ENCODE results near the gene GALNT1. TPM values are rescaled to one million over a fixed set of nuclear protein-coding genes. Genes with fewer than 3 reads are reported as not detected.

Gene GALNT1
- total and polyA plus RNA-seq, 2 of the 4 experiments (the other 2 are of a cell fraction) = 24.9 to 43.9 TPM

DNA sequence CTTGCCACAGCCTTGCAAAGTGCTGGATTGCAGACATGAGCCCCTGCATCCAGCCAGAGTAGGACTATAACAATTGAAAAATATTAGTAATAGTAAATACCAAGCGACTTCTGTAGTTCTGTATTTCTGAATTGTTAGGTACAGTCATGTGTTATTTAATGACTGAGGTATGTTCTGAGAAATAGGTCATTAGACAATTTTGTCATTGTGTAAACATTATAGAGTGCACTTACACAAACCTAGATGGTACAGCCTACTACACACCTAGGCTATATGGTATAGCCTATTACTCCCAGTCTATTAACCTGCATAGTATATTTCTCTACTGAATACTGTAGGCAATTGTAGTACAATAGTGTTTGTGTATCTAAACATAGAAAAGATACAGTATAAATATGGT is 92.1 kb downstream of the GALNT1 start:
- H2BK120ac ChIP-seq (ENCODE audit: low read depth, low read length) = no peak overlapping the region
- CTCF ChIA-PET = no interaction called here
- H2AK9ac ChIP-seq (replicated peaks; ENCODE audit: low read depth, low read length, poor library complexity) = no peak overlapping the region
- dilution Hi-C loops (cut with HindIII; ENCODE audit: low sequenced_read_pairs, unreplicated experiment) = no loop called here
- in situ Hi-C loops (cut with MboI; ENCODE audit: low sequenced_read_pairs) = no loop called here
- TF ChIP-seq, protein P1, sequence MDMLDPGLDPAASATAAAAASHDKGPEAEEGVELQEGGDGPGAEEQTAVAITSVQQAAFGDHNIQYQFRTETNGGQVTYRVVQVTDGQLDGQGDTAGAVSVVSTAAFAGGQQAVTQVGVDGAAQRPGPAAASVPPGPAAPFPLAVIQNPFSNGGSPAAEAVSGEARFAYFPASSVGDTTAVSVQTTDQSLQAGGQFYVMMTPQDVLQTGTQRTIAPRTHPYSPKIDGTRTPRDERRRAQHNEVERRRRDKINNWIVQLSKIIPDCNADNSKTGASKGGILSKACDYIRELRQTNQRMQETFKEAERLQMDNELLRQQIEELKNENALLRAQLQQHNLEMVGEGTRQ (IDR thresholded peaks at IDR 0.05; ENCODE audit: low read depth, low read length) = no peak
- TF ChIP-seq CHD1 (IDR thresholded peaks at IDR 0.05; ENCODE audit: low read depth, low read length) (no peak), CEBPB (IDR thresholded peaks at IDR 0.05; ENCODE audit: low read depth, low read length) (no peak), FOS (IDR thresholded peaks at IDR 0.05; ENCODE audit: low read depth, low read length) (no peak), RCOR1 (IDR thresholded peaks at IDR 0.05; ENCODE audit: insufficient replicate concordance, low read length) (no peak)
- TF ChIP-seq, protein P2, sequence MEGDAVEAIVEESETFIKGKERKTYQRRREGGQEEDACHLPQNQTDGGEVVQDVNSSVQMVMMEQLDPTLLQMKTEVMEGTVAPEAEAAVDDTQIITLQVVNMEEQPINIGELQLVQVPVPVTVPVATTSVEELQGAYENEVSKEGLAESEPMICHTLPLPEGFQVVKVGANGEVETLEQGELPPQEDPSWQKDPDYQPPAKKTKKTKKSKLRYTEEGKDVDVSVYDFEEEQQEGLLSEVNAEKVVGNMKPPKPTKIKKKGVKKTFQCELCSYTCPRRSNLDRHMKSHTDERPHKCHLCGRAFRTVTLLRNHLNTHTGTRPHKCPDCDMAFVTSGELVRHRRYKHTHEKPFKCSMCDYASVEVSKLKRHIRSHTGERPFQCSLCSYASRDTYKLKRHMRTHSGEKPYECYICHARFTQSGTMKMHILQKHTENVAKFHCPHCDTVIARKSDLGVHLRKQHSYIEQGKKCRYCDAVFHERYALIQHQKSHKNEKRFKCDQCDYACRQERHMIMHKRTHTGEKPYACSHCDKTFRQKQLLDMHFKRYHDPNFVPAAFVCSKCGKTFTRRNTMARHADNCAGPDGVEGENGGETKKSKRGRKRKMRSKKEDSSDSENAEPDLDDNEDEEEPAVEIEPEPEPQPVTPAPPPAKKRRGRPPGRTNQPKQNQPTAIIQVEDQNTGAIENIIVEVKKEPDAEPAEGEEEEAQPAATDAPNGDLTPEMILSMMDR (conservative IDR thresholded peaks at IDR 0.05; ENCODE audit: low read depth, low read length) = no peak
- no peak overlapping the region for H3K4me3 ChIP-seq (ENCODE audit: insufficient read depth, low read depth, low read length)
- no peak overlapping the region for H3K4ac ChIP-seq (ENCODE audit: low read depth, low read length)
- no peak overlapping the region for H4K8ac ChIP-seq (ENCODE audit: low read depth in 2 of 2, low read length in 2 of 2)
- no peak overlapping the region for H3K4me2 ChIP-seq (ENCODE audit: low read depth, low read length)
- peaks cover 2% of the 10 kb centered on the region; the same call in 1 of the 2 replicates for H3K36me3 ChIP-seq (ENCODE audit: control insufficient read depth, insufficient read depth, low read length)
- H2AK5ac ChIP-seq (ENCODE audit: low read depth, low read length) = no peak overlapping the region
- intact Hi-C loops (cut with micrococcal nuclease) = no loop called here
- H2AFZ ChIP-seq (replicated peaks; ENCODE audit: low read length, poor library complexity) = no peak overlapping the region
- no peak overlapping the region for H4K91ac ChIP-seq (ENCODE audit: insufficient read depth, low read depth, low read length)
- POLR2A ChIA-PET (ENCODE audit: unreplicated experiment) = no interaction called here
- no peak overlapping the region for H3K9ac ChIP-seq (ENCODE audit: low read depth, low read length)
- H4K20me1 ChIP-seq (ENCODE audit: insufficient read depth, low read length) = no peaks in the 10 kb centered on the region
- no peak overlapping the region for H2BK5ac ChIP-seq (ENCODE audit: low read depth, low read length, poor library complexity, severe bottlenecking)
- H3K4me1 ChIP-seq (ENCODE audit: control insufficient read depth, insufficient read depth, low read length) = peaks cover 1% of the 10 kb centered on the region; the same call in 1 of the 2 replicates
- no peaks in the 10 kb centered on the region for H3K79me1 ChIP-seq (ENCODE audit: low read depth in 1 of 2, low read length in 2 of 2)
- ATAC-seq (ENCODE audit: low read depth) (no peak), DNase-seq (no peak)
- no peak overlapping the region for H3K18ac ChIP-seq (ENCODE audit: low read depth, low read length)
- H3K14ac ChIP-seq (replicated peaks; ENCODE audit: low read depth, low read length) = no peak overlapping the region
- H3K23ac ChIP-seq (ENCODE audit: low read depth, low read length) = no peak overlapping the region
- H4K5ac ChIP-seq (ENCODE audit: low read depth, low read length) = no peak overlapping the region
- H2BK15ac ChIP-seq (ENCODE audit: low read depth, low read length) = no peak overlapping the region
- H3K9me1 ChIP-seq (ENCODE audit: insufficient read depth, low read length) = 0 out of 2 replicates have a peak, but pooled peaks cover 4% of the 10 kb centered on the region
- no TSS peak for BruUV-seq (replicated peaks)
- no peak overlapping the region for H3K27ac ChIP-seq (ENCODE audit: insufficient read depth, low read length)
- H3K27me3 ChIP-seq (ENCODE audit: control insufficient read depth, insufficient read depth, low read length) = no peaks in the 10 kb centered on the region
- no peak overlapping the region for H2BK20ac ChIP-seq (ENCODE audit: low read depth, low read length)
- WGBS, 2 experiments (ENCODE audit: extremely low coverage in 2 of 2, insufficient read length in 1 of 2) = no CpG with 5 or more reads among the region's 1 CpG
- no peak overlapping the region for H3K56ac ChIP-seq (ENCODE audit: extremely low read depth, insufficient read depth, low read length)
- no peaks in the 10 kb centered on the region for H3K9me3 ChIP-seq (ENCODE audit: control insufficient read depth, insufficient read depth, low read length)
